NCI-H146 treated with DMSO at 0.1 percent for 48 hours (cell line): ENCODE results near the gene AGAP5.
A peak's percentile ranks its signal among the peaks of the same experiment; 100 is the strongest.

ENCODE experiments used
- DNase-seq: peaks from one replicate; lab custom pipeline; 2025; ENCODE audit not compliant: unreplicated experiment; lab: John Stamatoyannopoulos, UW

AGAP5 gene

DNA sequence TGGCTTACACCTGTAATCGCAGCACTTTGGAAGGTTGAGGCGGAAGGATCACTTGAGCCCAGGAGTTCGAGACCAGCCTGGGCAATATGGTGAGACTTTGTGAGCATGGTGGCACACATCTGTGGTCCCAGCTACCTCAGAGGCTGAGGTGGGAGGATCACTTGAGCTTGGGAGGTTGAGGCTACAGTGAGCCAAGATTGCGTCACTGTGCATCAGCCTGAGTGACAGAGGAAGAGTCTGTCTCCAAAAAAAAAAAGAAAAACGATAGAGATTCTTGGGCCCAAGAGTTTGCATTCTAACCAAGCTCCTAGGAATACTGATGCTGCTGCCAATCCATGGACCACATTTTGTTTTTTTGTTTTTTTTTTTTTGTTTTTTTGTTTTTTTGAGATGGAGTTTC lies 68.7 kb downstream of the AGAP5 start:
- DNase-seq, result no peak

DNA sequence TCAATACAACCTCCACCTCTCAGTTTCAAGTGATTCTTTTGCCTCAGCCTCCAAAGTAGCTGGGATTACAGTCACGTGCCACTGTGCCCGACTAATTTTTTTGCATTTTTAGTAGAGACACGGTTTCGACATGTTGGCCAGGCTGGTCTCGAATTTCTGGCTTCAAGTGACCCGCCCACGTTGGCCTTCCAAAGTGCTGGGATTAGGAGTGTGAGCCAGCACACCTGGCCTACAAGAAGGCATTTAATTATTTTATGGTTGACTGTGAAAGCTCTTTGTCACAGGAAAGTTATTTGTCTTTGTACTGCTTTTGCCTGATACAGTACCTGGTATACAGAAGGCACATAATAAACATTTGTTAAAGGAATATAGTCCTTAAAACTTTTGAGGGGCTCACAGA lies 69.5 kb downstream of the AGAP5 start:
- DNase-seq, result no peak

DNA sequence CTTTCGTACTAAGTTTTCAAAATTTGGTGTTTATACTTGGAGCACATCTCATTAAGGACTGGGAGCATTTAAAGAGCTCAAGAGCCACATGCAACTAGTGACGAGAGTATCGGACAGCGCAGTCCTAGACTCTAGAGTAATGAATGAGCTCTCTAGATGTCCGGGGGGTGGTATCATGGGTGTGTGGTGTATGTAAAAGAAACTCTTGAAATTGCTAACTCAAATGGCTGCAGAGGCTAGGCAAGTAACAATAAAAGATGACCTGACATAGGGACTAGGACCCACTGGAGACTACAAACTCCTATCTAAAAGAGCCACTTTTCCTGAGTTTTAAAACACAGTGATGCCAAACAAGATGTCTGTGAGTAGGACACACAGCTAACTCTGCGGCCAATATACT lies 70.6 kb downstream of the AGAP5 start:
- no peak for DNase-seq

DNA sequence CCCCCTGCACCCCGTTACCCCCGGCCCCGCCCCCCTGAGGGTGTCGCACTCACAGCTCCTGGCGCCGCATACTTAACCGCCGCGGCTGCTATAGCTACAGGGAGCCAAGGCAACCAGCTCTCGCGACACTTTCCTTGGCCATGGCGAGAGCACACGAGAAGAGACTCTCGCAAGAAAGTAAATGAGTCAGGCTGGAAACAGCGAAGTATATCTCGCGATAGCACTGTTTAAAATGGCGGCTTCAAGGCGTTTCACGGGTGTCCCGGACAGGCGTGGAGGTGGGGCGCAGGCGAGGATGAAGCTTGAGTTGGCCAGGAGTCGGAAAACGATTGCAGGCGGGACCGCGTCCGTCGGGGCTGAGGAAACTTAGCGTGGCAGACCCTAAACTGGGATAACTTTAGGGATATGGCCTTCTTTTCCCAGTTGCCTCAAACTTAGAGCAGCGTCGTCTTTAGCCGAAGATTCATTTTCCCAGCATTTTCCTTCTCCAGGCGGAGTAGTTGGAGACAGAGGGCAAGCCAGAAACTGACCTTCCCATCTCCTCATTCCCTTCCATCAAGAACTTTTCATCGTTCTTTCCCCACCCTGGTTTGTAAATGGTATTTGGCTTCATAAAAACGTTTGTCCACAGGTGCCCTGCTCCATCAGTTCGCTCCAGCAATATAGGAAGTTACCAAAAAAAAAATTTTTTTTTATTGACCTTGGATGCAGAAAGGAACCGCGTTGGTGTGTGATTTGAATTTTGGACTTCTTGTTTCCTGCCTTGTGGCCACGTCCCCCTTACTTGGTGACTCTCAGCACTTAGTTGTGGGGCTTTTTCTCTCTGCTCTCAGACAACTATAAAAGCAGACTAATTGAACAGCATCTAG lies 71.8 kb downstream of the AGAP5 start:
- peak; percentile 91 for DNase-seq

DNA sequence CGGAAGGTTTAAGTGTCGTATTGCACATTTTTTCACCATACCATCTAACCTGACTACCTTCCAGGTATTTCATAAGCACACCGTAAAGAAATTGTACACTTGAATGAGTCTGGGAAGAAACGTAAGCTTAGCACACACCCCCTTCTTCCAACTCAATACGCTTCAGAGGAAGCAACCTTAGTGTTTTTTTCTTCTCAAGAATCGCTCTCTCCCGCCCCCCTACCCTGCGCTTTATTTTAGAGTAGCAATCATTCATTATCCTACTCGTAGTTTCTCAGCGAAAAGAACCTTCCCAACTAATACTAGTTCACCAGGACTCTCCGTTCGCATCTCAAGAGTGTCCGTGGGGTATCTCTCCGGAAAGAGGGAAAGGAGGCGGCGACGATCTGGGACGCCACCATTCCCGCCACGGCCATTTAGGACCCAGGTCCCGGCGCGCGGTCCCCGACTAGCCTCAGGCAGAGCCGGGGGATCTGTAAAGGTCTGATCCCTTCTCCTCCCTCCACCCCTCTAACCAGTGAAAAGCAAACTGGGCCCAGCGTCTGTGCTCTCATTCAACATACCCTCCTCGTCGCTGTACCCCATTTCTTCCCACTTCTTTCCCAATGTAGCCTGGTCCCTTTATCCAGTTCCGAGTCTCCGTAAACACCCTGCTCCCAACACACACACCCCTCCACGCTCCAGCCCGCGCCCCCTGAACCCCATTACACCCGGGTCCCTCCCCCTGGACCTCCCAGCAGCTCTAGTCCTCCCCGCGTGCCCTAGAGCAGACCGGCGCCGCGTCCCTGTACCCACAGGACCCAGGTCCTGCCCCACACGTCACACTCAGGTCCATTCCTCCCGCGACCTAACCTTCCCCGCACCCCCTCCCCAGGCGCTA lies 72.7 kb downstream of the AGAP5 start:
- DNase-seq, result peak; percentile 47
